NT2/D1 (cell line): ENCODE measurements around the gene TCIRG1.

Source experiments
- DNase-seq: peaks from one replicate; pipeline ENCODE4 v3.0.0-alpha.2; 2011; ENCODE audit warnings: low read depth, low spot score
- H3K27me3 ChIP-seq: 2 replicates; pipeline ENCODE4 v1.6.0; 2011; ENCODE audit warnings: mild to moderate bottlenecking; ENCODE audit not compliant: insufficient read length, insufficient read depth
- H3K36me3 ChIP-seq: 2 replicates; pipeline ENCODE4 v1.6.1; 2011; ENCODE audit warnings: mild to moderate bottlenecking, low read length, mixed read lengths; ENCODE audit not compliant: insufficient read depth, insufficient read length
- H3K4me1 ChIP-seq: 2 replicates; pipeline ENCODE4 v1.5.1; 2011; ENCODE audit not compliant: insufficient read depth, insufficient read length
- H3K4me3 ChIP-seq: 2 replicates; pipeline ENCODE4 v1.5.1; 2011; ENCODE audit warnings: low read depth; ENCODE audit not compliant: insufficient read length
- H3K9ac ChIP-seq: 2 replicates; pipeline ENCODE4 v1.6.0; 2011; ENCODE audit warnings: low read depth; ENCODE audit not compliant: insufficient read length
- H3K9me3 ChIP-seq: 2 replicates; pipeline ENCODE4 v1.5.1; 2011; ENCODE audit warnings: mild to moderate bottlenecking, low read length; ENCODE audit not compliant: insufficient read depth
- SUZ12 ChIP-seq: IDR thresholded peaks from 2 replicates; pipeline ENCODE4 v1.6.1; 2011; ENCODE audit not compliant: insufficient read length, insufficient read depth; ENCODE audit errors: extremely low read depth
- YY1 ChIP-seq: IDR thresholded peaks from 2 replicates; pipeline ENCODE4 v1.6.1; 2011; ENCODE audit not compliant: insufficient read length, insufficient read depth
- ZNF274 ChIP-seq: IDR thresholded peaks from 2 replicates; pipeline ENCODE4 v1.6.1; 2011; ENCODE audit warnings: mild to moderate bottlenecking, low read depth, low read length

TCIRG1 gene

GRCh38 chr11:68002938-68003845 is 35.6 kb upstream of the TCIRG1 start:
- Histone ChIP-seq H3K27me3 (peaks cover 3% of the 10 kb centered on the region), H3K9me3 (no peaks in the 10 kb centered on the region), H3K9ac (peak overlapping the region; percentile 79), H3K4me1 (peaks cover 13% of the 10 kb centered on the region), H3K36me3 (peaks cover 3% of the 10 kb centered on the region), H3K4me3 (peak overlapping the region; percentile 60)
- no peak for TF ChIP-seq SUZ12
- no peak for TF ChIP-seq ZNF274
- no peak for TF ChIP-seq YY1
- DNase-seq, result no peak

DNA sequence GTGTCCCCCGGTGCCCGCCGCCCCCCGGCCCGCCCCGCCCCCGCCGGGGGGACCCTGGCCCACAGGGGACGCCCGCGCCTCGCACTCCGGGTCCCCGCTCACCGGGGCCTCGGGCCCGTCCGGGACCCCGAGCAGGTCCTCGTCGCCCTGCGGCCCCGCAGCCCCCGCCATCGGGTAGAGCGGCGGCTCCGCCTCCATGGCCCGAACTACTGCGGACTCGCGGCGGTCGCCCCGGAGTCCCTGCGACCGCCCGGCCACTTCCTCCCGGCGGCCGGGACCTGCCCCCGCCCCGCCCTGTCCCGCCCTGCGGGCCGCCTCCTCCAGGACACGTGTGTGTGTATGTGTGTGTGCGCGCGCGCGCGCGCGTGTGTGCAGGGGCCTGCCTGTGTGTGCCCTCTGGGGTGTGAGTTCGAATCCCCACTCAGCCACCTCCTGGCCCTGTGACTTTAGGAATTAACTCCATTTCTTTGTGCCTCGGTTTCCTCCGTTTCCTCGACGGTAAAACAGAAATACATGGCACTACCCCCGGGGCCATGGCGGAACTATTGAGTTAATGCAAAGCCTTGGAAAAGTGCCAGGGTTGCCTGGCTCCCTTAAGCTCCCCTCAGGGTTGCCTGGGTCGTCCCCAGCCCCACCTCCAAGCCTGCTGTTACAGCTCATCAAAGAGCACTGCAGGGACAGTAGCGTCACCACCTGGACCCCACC is 34.8 kb upstream of the TCIRG1 start, which contains the start of gene UNC93B1:
Gene UNC93B1, minus strand, starts transcription at position 252 of the 705 bp plus-strand sequence. Its CDS starts 54 bp downstream, at position 198.
- Histone ChIP-seq H3K9ac (peak within 1 kb of the TSS; percentile 79), H3K27me3 (peaks cover 3% of the 10 kb centered on the region), H3K4me3 (peak within 1 kb of the TSS; percentile 60), H3K36me3 (no peaks in the 10 kb centered on the region), H3K4me1 (peaks cover 14% of the 10 kb centered on the region), H3K9me3 (no peaks in the 10 kb centered on the region)
- TF ChIP-seq ZNF274, result no peak
- peak; percentile 62 for DNase-seq

DNA sequence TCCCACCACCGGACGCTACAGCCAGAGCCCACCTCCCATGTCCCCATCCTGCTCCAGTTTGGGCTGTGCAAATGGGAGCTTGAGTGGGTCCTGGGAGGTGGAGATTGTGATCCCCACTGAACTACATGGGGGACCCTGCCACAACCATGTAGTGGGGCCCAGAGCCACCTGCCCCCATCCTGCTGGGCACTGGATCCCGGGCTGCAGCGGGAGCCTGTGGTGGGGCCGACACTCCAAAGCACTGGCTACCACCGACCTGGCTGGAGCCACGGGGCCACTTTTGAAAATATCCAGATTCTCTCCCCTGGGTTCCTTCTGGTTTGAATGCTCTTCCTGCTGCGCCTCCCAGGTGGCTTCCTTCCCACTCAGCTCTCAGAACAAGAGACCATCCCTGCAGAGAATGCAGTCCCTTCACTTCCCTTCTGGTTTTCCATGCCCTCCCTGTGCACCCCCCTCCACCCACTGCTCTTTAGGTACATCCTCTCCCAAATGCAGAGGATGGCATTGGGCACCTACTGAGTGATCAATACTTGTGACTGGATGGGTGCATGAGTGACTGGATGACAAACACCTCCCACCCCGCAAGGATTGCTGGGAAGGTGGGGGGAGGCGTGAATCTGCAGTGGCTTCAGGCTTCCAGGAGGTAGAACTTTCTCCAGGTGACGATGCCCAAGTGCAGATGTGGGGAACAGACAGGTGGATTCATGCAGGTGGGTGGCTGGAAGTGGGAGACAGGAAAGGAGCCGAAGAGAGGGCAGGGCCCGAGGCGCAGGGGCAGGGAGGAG is 34.1 kb upstream of the TCIRG1 start:
- H3K4me3 ChIP-seq, result peak overlapping the region; percentile 60
- no peaks in the 10 kb centered on the region for H3K36me3 ChIP-seq
- H3K27me3 ChIP-seq, result peaks cover 3% of the 10 kb centered on the region
- peaks cover 18% of the 10 kb centered on the region for H3K4me1 ChIP-seq
- H3K9ac ChIP-seq, result no peak overlapping the region
- DNase-seq, result no peak
- no peaks in the 10 kb centered on the region for H3K9me3 ChIP-seq
- no peak for TF ChIP-seq YY1
- TF ChIP-seq SUZ12, result no peak
- no peak for TF ChIP-seq ZNF274

DNA sequence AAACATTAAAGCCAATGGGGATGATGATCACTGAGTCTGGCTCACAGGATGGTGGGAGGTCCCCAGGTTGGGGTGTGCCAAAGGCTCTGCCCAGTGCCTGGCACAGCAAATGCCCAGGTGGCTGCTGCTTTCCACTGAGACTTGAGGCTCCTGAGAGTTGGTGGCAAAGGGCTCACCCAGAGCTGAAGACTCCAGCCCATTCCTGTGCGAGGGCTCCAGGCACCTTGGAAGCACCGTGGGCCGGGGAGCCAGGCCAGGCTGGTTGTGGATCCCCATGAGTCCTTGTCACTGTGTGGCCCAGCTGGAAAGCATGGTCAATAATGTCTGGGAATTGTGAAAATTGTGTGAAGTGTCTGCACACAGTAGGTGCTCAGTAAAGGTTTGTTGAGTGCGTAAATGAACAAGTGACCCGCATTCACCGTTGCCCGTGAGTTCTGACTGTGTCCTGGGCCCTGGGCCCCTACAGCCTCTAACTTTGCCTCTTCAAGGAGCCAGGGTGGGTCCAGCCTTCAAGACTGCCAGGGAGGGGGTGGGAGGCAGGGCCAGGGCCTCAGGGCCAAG is 32.1 kb upstream of the TCIRG1 start:
- H3K4me3 ChIP-seq, result no peak overlapping the region
- peaks cover 28% of the 10 kb centered on the region for H3K4me1 ChIP-seq
- H3K9me3 ChIP-seq, result no peaks in the 10 kb centered on the region
- peaks cover 3% of the 10 kb centered on the region for H3K27me3 ChIP-seq
- no peaks in the 10 kb centered on the region for H3K36me3 ChIP-seq
- DNase-seq, result no peak
- H3K9ac ChIP-seq, result no peak overlapping the region
- no peak for TF ChIP-seq YY1
- no peak for TF ChIP-seq ZNF274
- TF ChIP-seq SUZ12, result no peak

DNA sequence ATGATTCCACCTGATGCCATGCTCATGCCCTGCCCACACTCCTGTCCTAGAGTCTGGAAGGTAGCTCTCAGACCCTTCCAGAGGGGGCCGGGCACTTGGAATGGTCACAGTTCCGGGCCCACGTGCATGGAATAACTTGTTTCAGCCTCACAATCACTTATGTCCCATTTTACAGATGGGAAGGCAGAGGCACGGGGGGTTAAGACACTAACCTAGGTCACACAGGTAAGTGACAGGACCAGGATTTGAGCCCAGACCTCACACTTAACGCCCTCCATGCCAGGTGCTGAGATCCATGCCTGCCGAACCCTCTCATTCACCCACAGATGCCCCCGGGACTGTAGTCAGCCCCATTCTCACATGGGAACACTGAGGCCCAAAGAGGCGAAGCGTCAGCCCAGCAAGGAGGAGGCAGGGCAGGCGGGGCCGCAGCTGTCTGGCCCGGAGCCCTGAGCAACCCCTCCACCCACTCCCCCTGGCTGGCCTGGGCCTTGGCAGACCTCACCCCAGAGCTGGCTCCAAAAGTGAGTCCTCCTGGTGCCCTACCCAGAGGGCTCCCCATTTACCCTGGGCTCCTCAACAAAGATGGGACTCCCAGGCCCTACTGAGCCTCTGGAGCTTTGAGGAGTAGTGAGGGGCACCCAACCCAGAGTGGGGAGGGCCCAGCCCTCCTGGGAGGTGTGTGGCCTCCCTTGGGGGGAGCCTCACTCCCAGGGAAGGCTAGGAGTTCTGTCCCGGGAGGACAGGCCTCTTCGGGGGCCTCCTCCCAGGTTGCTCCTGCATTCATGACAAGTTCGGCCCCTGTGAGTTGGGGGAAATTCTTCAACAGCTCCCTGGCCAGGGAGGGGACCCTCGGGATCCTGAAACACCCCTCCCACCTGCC is 31.1 kb upstream of the TCIRG1 start:
- TF ChIP-seq ZNF274, result no peak
- no peak for TF ChIP-seq YY1
- no peak for TF ChIP-seq SUZ12
- peaks cover 34% of the 10 kb centered on the region for H3K4me1 ChIP-seq
- no peak overlapping the region for H3K9ac ChIP-seq
- peaks cover 3% of the 10 kb centered on the region for H3K27me3 ChIP-seq
- H3K4me3 ChIP-seq, result no peak overlapping the region
- DNase-seq, result no peak
- H3K36me3 ChIP-seq, result no peaks in the 10 kb centered on the region
- no peaks in the 10 kb centered on the region for H3K9me3 ChIP-seq
